ENCODE data around the gene HMGCL. TPM values are rescaled to one million over a fixed set of nuclear protein-coding genes. Genes with fewer than 3 reads are reported as not detected.
A peak's percentile ranks its signal among the peaks of the same experiment; 100 is the strongest.

Gene HMGCL
- total RNA-seq, 6 donors from 2014 or later, result 27.5 to 53.3 (median 36.5) TPM

GRCh38 chr1:23756676-23757075 lies 68.6 kb downstream of the HMGCL start:
- Histone ChIP-seq H3K27ac (no peak overlapping the region), H3K4me1 (peaks cover 0 to 8% (median under 1%) of the 10 kb centered on the region in 4 donors), H3K27me3 (no peaks in the 10 kb centered on the region), H3K9me3 (no peaks in the 10 kb centered on the region), H3K36me3 (peaks cover 87 to 98% (median 94%) of the 10 kb centered on the region in 4 donors), H3K4me3 (no peak overlapping the region)
- peak in 1 of 2 donors; percentile 37 for ATAC-seq (ENCODE audit: low FRiP score in 2 of 2)
- WGBS, 2 donors, result 93 to 96% methylated on average over 3 of the region's 3 CpGs
- TF ChIP-seq EP300 (IDR thresholded peaks at IDR 0.05) (no peak), POLR2A (IDR thresholded peaks at IDR 0.05) (no peak), POLR2AphosphoS5 (IDR thresholded peaks at IDR 0.05) (no peak)
- DNase-seq, result no peak

- Histone ChIP-seq H3K4me3 (no peak overlapping the region), H3K4me1 (peaks cover 5 to 21% (median 12%) of the 10 kb centered on the region in 4 donors), H3K27ac (no peak overlapping the region), H3K27me3 (no peaks in the 10 kb centered on the region), H3K9me3 (no peaks in the 10 kb centered on the region), H3K36me3 (peaks cover 69 to 83% (median 74%) of the 10 kb centered on the region in 4 donors)
- no peak for DNase-seq
- no peak for ATAC-seq (ENCODE audit: low FRiP score in 2 of 2)
- 82 to 91% methylated on average over 1 of the region's 1 CpG for WGBS, 2 donors
- TF ChIP-seq EP300 (IDR thresholded peaks at IDR 0.05) (no peak), POLR2A (IDR thresholded peaks at IDR 0.05) (no peak), CTCF (IDR thresholded peaks at IDR 0.05) (no peak)
These were observed 72.3 kb downstream of the HMGCL start for GRCh38 chr1:23752909-23753308.

Other genes starting within 250 kb of the HMGCL start
- gene RPL11, start 133.6 kb downstream of the HMGCL start, total RNA-seq, result 1,000 to 10,000 TPM in 1 of 6 donors, 100 to 1,000 TPM in 5; 497 to 1,020 (median 874) TPM
- 10 to 100 TPM; 43.2 to 71.2 (median 59.0) TPM for gene ELOA, start 82.0 kb downstream of the HMGCL start, total RNA-seq
- 10 to 100 TPM; 29.5 to 57.0 (median 45.1) TPM for gene PITHD1, start 47.0 kb downstream of the HMGCL start, total RNA-seq
- 10 to 100 TPM; 38.5 to 84.1 (median 59.9) TPM for gene LYPLA2, start 34.3 kb downstream of the HMGCL start, total RNA-seq
- 10 to 100 TPM; 49.2 to 95.0 (median 59.7) TPM for gene GALE, start 24.7 kb downstream of the HMGCL start, total RNA-seq
- 10 to 100 TPM; 22.6 to 70.8 (median 40.5) TPM for gene FUCA1, start 42.9 kb upstream of the HMGCL start, total RNA-seq
- under 1 TPM in 4 of 6 donors, not detected in 2; 0.13 to 0.59 (median 0.24) TPM for gene CNR2, start 87.9 kb upstream of the HMGCL start, total RNA-seq
- gene PNRC2, start 134.4 kb upstream of the HMGCL start, total RNA-seq, result 100 to 1,000 TPM; 101 to 892 (median 139) TPM
- 100 to 1,000 TPM in 2 of 6 donors, 10 to 100 TPM in 4; 66.3 to 187 (median 88.7) TPM for gene SRSF10, start 154.9 kb upstream of the HMGCL start, total RNA-seq